NB4 (cell line): Measurements from ENCODE around the gene ARFGEF3.

Experiments used
- DNase-seq: peaks from one replicate; pipeline ENCODE4 v3.0.0; 2010; ENCODE audit warnings: low read depth
- H3K4me3 ChIP-seq: one replicate; pipeline ENCODE4 v1.5.1; 2011; ENCODE audit warnings: mild to moderate bottlenecking, low read depth, low read length, moderate library complexity
- CTCF ChIP-seq: IDR thresholded peaks from one replicate; pipeline ENCODE4 v1.5.1; 2012; ENCODE audit warnings: low read depth, low read length
- MAX ChIP-seq: IDR thresholded peaks from 2 replicates; pipeline ENCODE4 v1.6.1; 2011; ENCODE audit warnings: low read depth, low read length
- MYC ChIP-seq: IDR thresholded peaks from 2 replicates; pipeline ENCODE4 v1.6.1; 2011; ENCODE audit warnings: low read depth, low read length
- POLR2A ChIP-seq: IDR thresholded peaks from 2 replicates; pipeline ENCODE4 v1.6.1; 2011; ENCODE audit warnings: mild to moderate bottlenecking; ENCODE audit not compliant: insufficient read length; ENCODE audit errors: extremely low read depth

ARFGEF3 gene

GRCh38 chr6:138300469-138300868 lies 138.7 kb downstream of the ARFGEF3 start:
- TF ChIP-seq CTCF (no peak), MYC (no peak), MAX (no peak)

GRCh38 chr6:138302554-138302953 lies 140.8 kb downstream of the ARFGEF3 start:
- no peak overlapping the region for H3K4me3 ChIP-seq
- no peak for TF ChIP-seq MYC
- TF ChIP-seq MAX: no peak
- no peak for TF ChIP-seq POLR2A
- TF ChIP-seq CTCF: no peak
- DNase-seq: no peak

More at GRCh38 chr6:138300469-138300868, 138.7 kb downstream of the ARFGEF3 start:
- H3K4me3 ChIP-seq: no peak overlapping the region
- DNase-seq: no peak

GRCh38 chr6:138307352-138307751 lies 145.6 kb downstream of the ARFGEF3 start:
- DNase-seq: no peak
- TF ChIP-seq CTCF (no peak), MAX (no peak), MYC (no peak), POLR2A (no peak)
- no peak overlapping the region for H3K4me3 ChIP-seq

GRCh38 chr6:138307816-138308730 lies 146.3 kb downstream of the ARFGEF3 start:
- no peak overlapping the region for H3K4me3 ChIP-seq
- no peak for DNase-seq
- no peak for TF ChIP-seq MAX
- no peak for TF ChIP-seq CTCF
- TF ChIP-seq MYC: no peak
- TF ChIP-seq POLR2A: no peak

- no peak for DNase-seq
- H3K4me3 ChIP-seq: no peak overlapping the region
- TF ChIP-seq MAX (no peak), MYC (no peak), CTCF (no peak), POLR2A (no peak)
These were observed 147.0 kb downstream of the ARFGEF3 start for GRCh38 chr6:138308731-138309110.
